Immature natural killer cell (primary cell): ENCODE data around the gene TANC1. TPM values are rescaled to one million over a fixed set of nuclear protein-coding genes. Genes with fewer than 3 reads are reported as not detected.

Experiments
- DNase-seq, 3 donors: peaks; one replicate each; pipeline ENCODE4 v3.0.0; 2022; ENCODE audit warnings: mixed read lengths in 1 of 3
- H3K27ac Mint-ChIP-seq, 6 donors: one replicate each; pipeline ENCODE4 v1.8.0; 2020; ENCODE audit warnings: mixed read lengths in 6 of 6, mild to moderate bottlenecking in 5 of 6, inconsistent platforms in 4 of 6, moderate library complexity in 3 of 6
- H3K27me3 Mint-ChIP-seq, 3 donors: one replicate each; pipeline ENCODE4 v1.8.0; 2020 to 2021; ENCODE audit warnings: low read depth in 3 of 3, mild to moderate bottlenecking in 3 of 3, mixed read lengths in 3 of 3, moderate library complexity in 3 of 3, inconsistent platforms in 1 of 3
- H3K36me3 Mint-ChIP-seq, 3 donors: one replicate each; pipeline ENCODE4 v1.8.0; 2020; ENCODE audit warnings: mixed read lengths in 3 of 3, inconsistent platforms in 2 of 3, mild to moderate bottlenecking in 2 of 3
- H3K4me1 Mint-ChIP-seq, 2 donors: one replicate each; pipeline ENCODE4 v1.8.0; 2020; ENCODE audit warnings: inconsistent platforms in 2 of 2, mild to moderate bottlenecking in 2 of 2, mixed read lengths in 2 of 2, moderate library complexity in 1 of 2
- H3K4me3 Mint-ChIP-seq, 5 donors: one replicate each; pipeline ENCODE4 v1.8.0; 2020; ENCODE audit warnings: mild to moderate bottlenecking in 5 of 5, mixed read lengths in 5 of 5, inconsistent platforms in 3 of 5, moderate library complexity in 3 of 5
- H3K9me3 Mint-ChIP-seq, 6 donors: one replicate each; pipeline ENCODE4 v1.8.0; 2020; ENCODE audit warnings: mild to moderate bottlenecking in 6 of 6, mixed read lengths in 6 of 6, inconsistent platforms in 4 of 6, moderate library complexity in 3 of 6
- polyA plus RNA-seq, 3 donors: library from polyadenylated mRNA; unstranded; fragments of 300-500 nt; fragmentation: Illumina TruSeq; gene quantifications; one replicate each; pipeline ENCODE4 v1.2.3, GENCODE V29; 2021

Gene TANC1
- polyA plus RNA-seq, 3 donors from 2014 or later = 0.41 to 0.46 TPM; not detected in 1

DNA sequence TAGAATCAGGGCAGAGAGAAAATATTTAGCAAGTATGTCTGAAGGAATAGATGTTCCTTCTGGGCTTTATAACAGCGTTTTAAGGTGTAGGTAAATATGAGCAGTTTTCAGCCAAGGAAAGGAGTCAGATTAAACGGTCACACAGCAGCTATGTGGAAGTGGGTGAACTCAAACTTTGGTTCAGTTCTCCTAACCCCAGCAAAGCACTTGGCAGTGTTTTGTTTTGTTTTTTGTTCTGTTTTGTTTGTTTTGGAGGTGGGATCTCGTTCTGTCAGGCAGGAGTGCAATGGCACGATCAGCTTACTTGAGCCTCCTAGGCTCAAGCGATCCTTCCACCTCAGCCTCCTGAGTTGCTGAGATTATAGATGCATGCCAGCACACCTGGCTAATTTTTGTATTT, 24.6 kb downstream of the TANC1 start:
- Mint-ChIP-seq H3K27ac (no peak overlapping the region), H3K9me3 (no peaks in the 10 kb centered on the region), H3K27me3 (peaks cover 2 to 8% (median 4%) of the 10 kb centered on the region in 3 donors), H3K36me3 (no peaks in the 10 kb centered on the region), H3K4me1 (no peaks in the 10 kb centered on the region), H3K4me3 (no peak overlapping the region)
- no peak for DNase-seq

- H3K27ac Mint-ChIP-seq = no peak overlapping the region
Observed at GRCh38 chr2:158993721-158994587, 25.5 kb downstream of the TANC1 start.

GRCh38 chr2:158994920-158995676, 26.7 kb downstream of the TANC1 start:
- Mint-ChIP-seq H3K36me3 (no peaks in the 10 kb centered on the region), H3K27me3 (peaks cover 3 to 6% (median 4%) of the 10 kb centered on the region in 3 donors), H3K27ac (no peak overlapping the region), H3K4me3 (no peak overlapping the region), H3K9me3 (no peaks in the 10 kb centered on the region), H3K4me1 (no peaks in the 10 kb centered on the region)
- no peak for DNase-seq

More at GRCh38 chr2:158993721-158994587, 25.5 kb downstream of the TANC1 start:
- Mint-ChIP-seq H3K9me3 (no peaks in the 10 kb centered on the region), H3K27me3 (peaks cover 2 to 6% (median 4%) of the 10 kb centered on the region in 3 donors), H3K4me1 (no peaks in the 10 kb centered on the region), H3K36me3 (no peaks in the 10 kb centered on the region), H3K4me3 (no peak overlapping the region)
- DNase-seq = no peak

- H3K9me3 Mint-ChIP-seq = no peaks in the 10 kb centered on the region
- H3K27me3 Mint-ChIP-seq = peaks cover 3 to 6% (median 4%) of the 10 kb centered on the region in 3 donors
- no peaks in the 10 kb centered on the region for H3K36me3 Mint-ChIP-seq
- H3K4me1 Mint-ChIP-seq = no peaks in the 10 kb centered on the region
- no peak for DNase-seq
- H3K4me3 Mint-ChIP-seq = no peak overlapping the region
- no peak overlapping the region for H3K27ac Mint-ChIP-seq
Observed at GRCh38 chr2:158995677-158996049, 27.2 kb downstream of the TANC1 start.

DNA sequence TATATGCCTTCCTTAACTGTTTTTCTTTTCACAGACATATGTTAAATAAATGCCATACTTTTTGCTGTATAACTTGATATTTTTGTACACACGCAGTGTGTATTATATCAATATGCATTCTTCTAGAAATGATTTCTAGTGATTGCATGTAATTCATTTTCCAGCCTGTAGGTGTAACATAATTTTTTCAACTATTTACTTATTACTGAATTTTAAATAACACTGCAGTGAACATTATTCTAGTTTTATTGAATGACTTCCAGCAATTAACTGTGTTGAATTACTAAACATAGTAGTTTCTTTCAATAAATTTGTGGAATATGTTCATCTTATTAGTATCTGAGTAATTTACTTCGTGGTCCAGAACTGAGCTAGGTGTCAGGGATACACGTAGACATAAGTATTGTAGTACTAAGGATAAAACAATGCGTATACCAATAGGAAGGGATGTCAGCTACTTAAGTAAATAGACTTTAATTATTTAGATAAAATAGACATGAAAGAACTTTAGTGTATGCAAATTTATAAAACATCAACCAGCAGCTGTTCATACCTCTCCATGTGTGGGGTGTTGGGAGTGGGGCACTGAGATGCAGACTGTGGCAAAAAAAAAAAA, 28.0 kb downstream of the TANC1 start:
- no peak overlapping the region for H3K4me3 Mint-ChIP-seq
- H3K4me1 Mint-ChIP-seq = no peaks in the 10 kb centered on the region
- no peak overlapping the region for H3K27ac Mint-ChIP-seq

DNA sequence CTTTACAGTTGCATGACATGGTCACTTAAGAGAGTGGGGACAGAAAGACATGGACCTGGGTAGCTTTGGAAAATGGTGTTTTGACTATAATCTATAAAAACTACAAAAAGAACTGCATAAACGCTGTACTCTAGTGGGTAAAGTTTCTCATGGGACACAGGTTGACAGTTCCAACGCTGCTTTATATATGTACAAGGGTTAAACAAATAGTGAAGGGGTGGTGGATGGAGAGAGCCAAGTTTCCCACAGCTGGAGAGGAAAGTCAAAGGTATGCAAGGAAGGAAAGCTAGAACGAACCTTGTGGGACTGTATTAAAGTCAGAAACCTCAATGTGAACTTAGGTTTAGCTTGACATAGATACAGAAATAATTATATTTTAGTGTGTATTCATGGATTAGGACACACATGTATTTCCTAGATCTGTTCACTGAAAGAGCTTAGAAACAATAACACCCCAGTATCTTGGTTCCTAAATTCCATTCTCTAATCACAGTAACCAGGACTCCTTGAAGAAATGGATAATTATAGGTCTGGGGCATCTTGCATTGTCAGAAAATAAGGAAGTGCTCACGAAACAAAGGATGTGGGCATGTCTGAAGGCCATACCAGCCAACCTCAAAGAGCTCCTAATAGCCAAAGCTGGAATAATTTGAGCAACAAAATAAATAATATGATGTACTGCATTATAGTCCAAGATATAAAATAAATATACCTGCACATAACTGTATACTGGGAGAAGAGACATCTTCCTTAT, 28.8 kb downstream of the TANC1 start:
- peaks cover 3 to 6% (median 4%) of the 10 kb centered on the region in 3 donors for H3K27me3 Mint-ChIP-seq
- DNase-seq = no peak

More for the DNA sequence above, 28.0 kb downstream of the TANC1 start:
- DNase-seq = no peak
- Mint-ChIP-seq H3K9me3 (no peaks in the 10 kb centered on the region), H3K36me3 (no peaks in the 10 kb centered on the region), H3K27me3 (peaks cover 3 to 6% (median 4%) of the 10 kb centered on the region in 3 donors)

DNA sequence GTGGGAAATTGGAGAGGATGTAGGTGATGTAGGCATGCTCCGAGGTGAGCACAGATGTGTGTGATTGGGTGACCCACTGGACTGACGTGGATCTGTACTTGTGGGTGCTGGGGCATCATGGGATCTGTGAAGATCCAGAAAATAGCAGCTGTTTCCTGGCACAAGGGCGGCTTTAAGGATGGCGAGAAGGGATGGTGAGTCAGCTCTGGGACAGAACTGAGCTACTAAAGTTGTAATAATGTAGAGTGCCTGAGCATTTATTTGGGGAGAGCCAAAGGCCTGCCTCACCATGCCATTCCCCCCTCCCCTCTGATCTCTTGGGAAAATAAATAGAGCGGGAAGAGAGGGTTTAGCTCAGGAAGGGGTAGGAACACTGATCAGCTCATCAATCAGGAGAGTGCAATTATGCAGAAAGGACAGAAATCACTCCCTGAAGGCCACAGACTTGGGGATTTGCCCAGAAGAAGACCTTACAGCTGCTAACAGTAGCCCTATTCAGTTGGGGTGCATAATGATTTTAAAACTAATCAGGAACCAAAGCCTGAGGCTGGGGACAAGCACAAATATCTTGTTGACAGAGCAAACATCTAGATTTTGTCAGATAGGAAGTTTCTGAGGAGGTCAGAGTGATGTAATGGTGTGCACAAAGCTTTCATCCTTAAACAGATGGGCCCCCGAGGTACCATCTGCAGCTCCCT, 30.3 kb downstream of the TANC1 start:
- H3K27me3 Mint-ChIP-seq = peaks cover 4 to 8% (median 5%) of the 10 kb centered on the region in 3 donors
- no peaks in the 10 kb centered on the region for H3K4me1 Mint-ChIP-seq
- DNase-seq = no peak
- H3K4me3 Mint-ChIP-seq = no peak overlapping the region
- H3K9me3 Mint-ChIP-seq = no peaks in the 10 kb centered on the region
- no peak overlapping the region for H3K27ac Mint-ChIP-seq
- H3K36me3 Mint-ChIP-seq = no peaks in the 10 kb centered on the region

More for the DNA sequence above, 28.8 kb downstream of the TANC1 start:
- no peaks in the 10 kb centered on the region for H3K9me3 Mint-ChIP-seq
- H3K36me3 Mint-ChIP-seq = no peaks in the 10 kb centered on the region
- H3K4me3 Mint-ChIP-seq = no peak overlapping the region
- no peak overlapping the region for H3K27ac Mint-ChIP-seq
- no peaks in the 10 kb centered on the region for H3K4me1 Mint-ChIP-seq

GRCh38 chr2:158999458-158999857, 31.0 kb downstream of the TANC1 start:
- no peak for DNase-seq
- no peaks in the 10 kb centered on the region for H3K36me3 Mint-ChIP-seq
- H3K27me3 Mint-ChIP-seq = peaks cover 4 to 8% (median 5%) of the 10 kb centered on the region in 3 donors
- H3K9me3 Mint-ChIP-seq = peaks cover 0 to under 1% (median 0%) of the 10 kb centered on the region in 6 donors
- H3K4me3 Mint-ChIP-seq = no peak overlapping the region
- peak overlapping the region in 1 of 6 donors; percentile 51 for H3K27ac Mint-ChIP-seq
- no peaks in the 10 kb centered on the region for H3K4me1 Mint-ChIP-seq

- peaks cover 3 to 8% (median 3%) of the 10 kb centered on the region in 3 donors for H3K27me3 Mint-ChIP-seq
- no peak overlapping the region for H3K4me3 Mint-ChIP-seq
- DNase-seq = no peak
- H3K27ac Mint-ChIP-seq = no peak overlapping the region
- no peaks in the 10 kb centered on the region for H3K4me1 Mint-ChIP-seq
- H3K36me3 Mint-ChIP-seq = no peaks in the 10 kb centered on the region
- peaks cover 0 to 4% (median 0%) of the 10 kb centered on the region in 6 donors for H3K9me3 Mint-ChIP-seq
Observed at GRCh38 chr2:159000072-159000471, 31.6 kb downstream of the TANC1 start.

- Mint-ChIP-seq H3K9me3 (peaks cover 0 to 4% (median 0%) of the 10 kb centered on the region in 6 donors), H3K4me3 (no peak overlapping the region), H3K27me3 (peaks cover 2 to 6% (median 3%) of the 10 kb centered on the region in 3 donors), H3K36me3 (no peaks in the 10 kb centered on the region), H3K27ac (no peak overlapping the region), H3K4me1 (no peaks in the 10 kb centered on the region)
- DNase-seq = no peak
Observed at GRCh38 chr2:159002462-159003111, 34.1 kb downstream of the TANC1 start.

GRCh38 chr2:159003555-159003954, 35.1 kb downstream of the TANC1 start:
- H3K4me1 Mint-ChIP-seq = no peaks in the 10 kb centered on the region
- H3K9me3 Mint-ChIP-seq = peaks cover 0 to 4% (median 0%) of the 10 kb centered on the region in 6 donors
- H3K36me3 Mint-ChIP-seq = no peaks in the 10 kb centered on the region
- H3K27ac Mint-ChIP-seq = no peak overlapping the region
- DNase-seq = no peak
- peaks cover 0 to 3% (median 2%) of the 10 kb centered on the region in 3 donors for H3K27me3 Mint-ChIP-seq
- no peak overlapping the region for H3K4me3 Mint-ChIP-seq

DNA sequence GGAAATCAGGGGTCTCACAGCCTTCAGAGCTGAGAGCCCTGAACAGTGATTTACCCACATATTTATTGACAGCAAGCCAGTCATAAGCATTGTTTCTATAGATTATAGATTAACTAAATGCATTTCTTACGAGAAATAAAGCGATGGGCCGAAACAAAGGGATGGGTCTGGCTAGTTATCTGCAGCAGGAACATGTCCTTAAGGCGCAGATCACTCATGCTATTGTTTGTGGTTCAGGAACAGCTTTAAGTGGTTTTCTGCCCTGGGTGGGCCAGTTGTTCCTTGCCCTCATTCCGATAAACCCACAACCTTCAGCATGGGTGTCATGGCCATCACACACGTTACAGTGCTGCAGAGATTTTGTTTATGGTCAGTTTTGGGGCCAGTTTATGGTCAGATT, 36.4 kb downstream of the TANC1 start:
- no peak for DNase-seq
- Mint-ChIP-seq H3K36me3 (no peaks in the 10 kb centered on the region), H3K4me1 (no peaks in the 10 kb centered on the region), H3K27me3 (peaks cover 0 to 2% (median 2%) of the 10 kb centered on the region in 3 donors), H3K27ac (no peak overlapping the region), H3K9me3 (peaks cover 0 to 4% (median 0%) of the 10 kb centered on the region in 6 donors), H3K4me3 (no peak overlapping the region)
